ENCODE data around the gene CMC2.
A peak's percentile ranks its signal among the peaks of the same experiment; 100 is the strongest.

CMC2 gene

DNA sequence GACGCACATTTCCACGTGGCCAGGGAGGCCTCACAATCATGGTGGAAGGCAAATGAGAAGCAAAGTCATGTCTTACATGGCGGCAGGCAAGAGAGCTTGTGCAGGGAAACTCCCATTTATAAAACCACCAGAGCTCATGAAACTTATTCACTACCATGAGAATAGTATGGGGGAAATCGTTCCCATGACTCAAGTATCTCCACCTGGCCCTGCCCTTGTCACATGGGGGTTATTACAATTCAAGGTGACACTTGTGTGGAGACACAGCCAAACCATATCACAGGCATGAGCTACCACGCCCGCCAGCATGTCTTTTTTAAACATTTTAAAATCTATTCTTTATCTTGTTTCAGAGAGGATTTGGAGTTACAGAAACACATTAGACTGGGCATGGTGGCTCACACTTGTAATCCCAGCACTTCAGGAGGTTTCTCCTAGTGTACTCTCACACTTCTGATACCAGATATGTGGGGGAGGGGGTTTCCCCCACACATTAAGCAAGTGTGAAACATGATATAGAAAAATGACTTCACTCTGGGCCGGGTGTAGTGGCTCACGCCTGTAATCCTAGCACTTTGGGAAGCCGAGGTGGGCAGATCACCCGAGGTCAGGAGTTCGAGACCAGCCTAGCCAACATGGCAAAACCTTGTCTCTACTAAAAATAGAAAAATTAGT, 23.4 kb upstream of the CMC2 start:
- no peak overlapping the region for H3K4me3 ChIP-seq (ENCODE audit: extremely low read depth, insufficient read depth, low read length, poor library complexity, severe bottlenecking)
- peaks cover 46% of the 10 kb centered on the region for H3K36me3 ChIP-seq (ENCODE audit: control insufficient read depth, insufficient read depth, low read length)
- WGBS, 2 experiments (ENCODE audit: insufficient coverage in 2 of 2) = 96 to 98% methylated on average over 5 of the region's 11 CpGs
- H3K27ac ChIP-seq (ENCODE audit: low read depth, low read length, severe bottlenecking) = no peak overlapping the region
- no peaks in the 10 kb centered on the region for H3K4me1 ChIP-seq (ENCODE audit: control insufficient read depth, insufficient read depth, low read length, poor library complexity, severe bottlenecking)
- H3K9me3 ChIP-seq (ENCODE audit: control insufficient read depth, low read length) = peaks cover 7% of the 10 kb centered on the region

DNA sequence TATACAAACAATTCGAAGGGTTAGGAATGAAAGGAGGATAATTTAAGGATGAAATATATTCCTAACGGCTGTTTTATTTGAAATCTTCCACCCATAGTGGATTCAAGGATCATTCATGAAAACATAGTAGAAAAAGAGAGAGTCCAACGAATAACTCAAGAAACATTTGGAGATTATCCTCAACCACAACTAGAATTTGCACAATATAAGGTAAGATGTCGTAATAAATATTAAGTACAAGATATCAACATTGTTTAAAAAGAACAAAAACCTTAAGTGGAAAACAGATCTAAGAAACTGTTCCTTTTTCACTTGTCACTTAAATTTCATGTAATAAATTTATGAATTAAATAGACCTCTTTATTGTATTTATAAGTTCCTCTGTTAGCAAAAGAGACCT, 19.7 kb upstream of the CMC2 start:
- peaks cover 74% of the 10 kb centered on the region for H3K36me3 ChIP-seq (ENCODE audit: control insufficient read depth, insufficient read depth, low read length)
- H3K4me3 ChIP-seq (ENCODE audit: extremely low read depth, insufficient read depth, low read length, poor library complexity, severe bottlenecking) = no peak overlapping the region
- WGBS, 2 experiments (ENCODE audit: insufficient coverage in 2 of 2) = no CpG with 5 or more reads among the region's 4 CpGs
- no peak overlapping the region for H3K27ac ChIP-seq (ENCODE audit: low read depth, low read length, severe bottlenecking)
- no peaks in the 10 kb centered on the region for H3K9me3 ChIP-seq (ENCODE audit: control insufficient read depth, low read length)
- no peaks in the 10 kb centered on the region for H3K4me1 ChIP-seq (ENCODE audit: control insufficient read depth, insufficient read depth, low read length, poor library complexity, severe bottlenecking)

GRCh38 chr16:81018496-81018895, 11.8 kb upstream of the CMC2 start:
- no peak overlapping the region for H3K27ac ChIP-seq (ENCODE audit: low read depth, low read length, severe bottlenecking)
- no peaks in the 10 kb centered on the region for H3K4me1 ChIP-seq (ENCODE audit: control insufficient read depth, insufficient read depth, low read length, poor library complexity, severe bottlenecking)
- H3K9me3 ChIP-seq (ENCODE audit: control insufficient read depth, low read length) = no peaks in the 10 kb centered on the region
- no peak overlapping the region for H3K4me3 ChIP-seq (ENCODE audit: extremely low read depth, insufficient read depth, low read length, poor library complexity, severe bottlenecking)
- no CpG with 5 or more reads among the region's 2 CpGs for WGBS, 2 experiments (ENCODE audit: insufficient coverage in 2 of 2)
- H3K36me3 ChIP-seq (ENCODE audit: control insufficient read depth, insufficient read depth, low read length) = peaks cover 91% of the 10 kb centered on the region

GRCh38 chr16:81014672-81015071, 8.0 kb upstream of the CMC2 start:
- Histone ChIP-seq H3K4me3 (ENCODE audit: extremely low read depth, insufficient read depth, low read length, poor library complexity, severe bottlenecking) (no peak overlapping the region), H3K36me3 (ENCODE audit: control insufficient read depth, insufficient read depth, low read length) (peaks cover 85% of the 10 kb centered on the region), H3K27ac (ENCODE audit: low read depth, low read length, severe bottlenecking) (no peak overlapping the region), H3K9me3 (ENCODE audit: control insufficient read depth, low read length) (no peaks in the 10 kb centered on the region), H3K4me1 (ENCODE audit: control insufficient read depth, insufficient read depth, low read length, poor library complexity, severe bottlenecking) (no peaks in the 10 kb centered on the region)
- 100% methylated on average over 1 of the region's 2 CpGs; no CpG with 5 or more reads in 1 of the 2 experiments for WGBS, 2 experiments (ENCODE audit: insufficient coverage in 2 of 2)

DNA sequence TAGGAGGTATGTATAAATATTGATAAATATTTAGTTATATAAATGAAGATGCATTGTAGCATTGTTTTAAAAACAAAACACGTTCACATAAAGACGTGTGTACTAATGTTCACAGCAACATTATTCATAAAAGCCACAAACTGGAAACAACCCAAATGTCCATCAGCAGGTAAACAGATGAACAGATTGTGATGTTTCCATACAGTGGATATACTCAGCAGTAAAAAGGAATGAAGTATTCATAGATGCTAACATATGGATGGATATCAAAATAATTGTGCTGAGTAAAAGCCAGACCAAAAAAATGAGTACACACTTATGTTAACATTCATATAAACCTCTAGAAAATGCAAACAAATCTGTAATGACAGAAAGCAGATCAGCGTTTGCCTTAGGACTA, 6.3 kb upstream of the CMC2 start:
- H3K27ac ChIP-seq (ENCODE audit: low read depth, low read length, severe bottlenecking) = no peak overlapping the region
- peaks cover 70% of the 10 kb centered on the region for H3K36me3 ChIP-seq (ENCODE audit: control insufficient read depth, insufficient read depth, low read length)
- H3K9me3 ChIP-seq (ENCODE audit: control insufficient read depth, low read length) = no peaks in the 10 kb centered on the region
- H3K4me1 ChIP-seq (ENCODE audit: control insufficient read depth, insufficient read depth, low read length, poor library complexity, severe bottlenecking) = no peaks in the 10 kb centered on the region
- no peak overlapping the region for H3K4me3 ChIP-seq (ENCODE audit: extremely low read depth, insufficient read depth, low read length, poor library complexity, severe bottlenecking)
- WGBS, 2 experiments (ENCODE audit: insufficient coverage in 2 of 2) = 86% methylated on average over 1 of the region's 3 CpGs; no CpG with 5 or more reads in 1 of the 2 experiments

DNA sequence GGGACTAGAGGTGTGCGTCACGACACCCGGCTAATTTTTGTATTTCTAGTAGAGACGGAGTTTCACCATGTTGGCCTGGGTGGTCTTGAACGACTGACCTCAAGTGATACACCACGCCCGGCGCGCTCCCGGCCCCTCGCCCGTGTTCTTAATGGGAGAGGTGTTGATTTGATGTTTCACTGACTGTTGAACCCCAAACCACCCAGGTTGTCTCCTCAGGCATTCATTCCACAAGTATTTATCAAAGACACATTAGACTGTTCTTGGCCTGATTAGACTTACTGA, 1.8 kb upstream of the CMC2 start:
- Histone ChIP-seq H3K36me3 (ENCODE audit: control insufficient read depth, insufficient read depth, low read length) (peaks cover 28% of the 10 kb centered on the region), H3K4me1 (ENCODE audit: control insufficient read depth, insufficient read depth, low read length, poor library complexity, severe bottlenecking) (peaks cover 7% of the 10 kb centered on the region), H3K9me3 (ENCODE audit: control insufficient read depth, low read length) (no peaks in the 10 kb centered on the region), H3K4me3 (ENCODE audit: extremely low read depth, insufficient read depth, low read length, poor library complexity, severe bottlenecking) (peak overlapping the region; percentile 94), H3K27ac (ENCODE audit: low read depth, low read length, severe bottlenecking) (no peak overlapping the region)
- WGBS, 2 experiments (ENCODE audit: insufficient coverage in 2 of 2) = 95 to 99% methylated on average over 3 to 7 of the region's 12 CpGs

DNA sequence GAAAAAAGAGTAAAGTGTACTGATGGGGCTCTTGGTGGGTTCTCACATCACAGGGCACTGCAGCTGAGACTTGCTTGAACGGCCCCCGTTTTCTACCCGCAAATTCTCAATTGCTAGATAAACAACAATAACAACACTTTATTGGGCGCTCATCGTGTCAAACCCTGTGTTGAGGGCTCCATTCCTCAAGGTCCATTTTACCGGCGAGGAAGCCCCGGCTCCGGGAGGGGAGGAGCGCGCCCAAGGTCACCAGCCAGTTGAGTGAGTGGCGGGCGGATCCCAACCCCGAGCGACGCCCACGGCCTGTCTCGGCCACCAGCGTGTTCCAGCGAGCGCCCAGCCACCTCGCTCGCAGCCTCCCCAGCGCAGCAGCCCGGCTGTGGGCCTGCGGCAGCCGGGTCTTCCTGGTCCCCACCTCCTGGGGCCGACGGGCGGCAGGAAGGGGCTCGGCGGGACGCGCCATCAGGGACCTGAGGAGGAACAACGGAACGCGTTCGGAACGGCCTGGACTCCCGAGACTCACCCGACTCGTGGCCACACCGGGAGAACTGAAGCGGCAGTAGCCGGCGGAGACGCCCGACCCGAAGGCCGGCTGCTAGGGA, 373 bp downstream of the CMC2 start:
- H3K4me3 ChIP-seq (ENCODE audit: extremely low read depth, insufficient read depth, low read length, poor library complexity, severe bottlenecking) = peak overlapping the region; percentile 94
- peaks cover 7% of the 10 kb centered on the region for H3K4me1 ChIP-seq (ENCODE audit: control insufficient read depth, insufficient read depth, low read length, poor library complexity, severe bottlenecking)
- H3K9me3 ChIP-seq (ENCODE audit: control insufficient read depth, low read length) = no peaks in the 10 kb centered on the region
- peak overlapping the region; percentile 100 for H3K27ac ChIP-seq (ENCODE audit: low read depth, low read length, severe bottlenecking)
- 0% methylated on average over 38 to 50 of the region's 50 CpGs for whole genome bisulfite sequencing, 2 experiments (ENCODE audit: insufficient coverage in 2 of 2)
- H3K36me3 ChIP-seq (ENCODE audit: control insufficient read depth, insufficient read depth, low read length) = peaks cover 9% of the 10 kb centered on the region

- peak overlapping the region; percentile 94 for H3K4me3 ChIP-seq (ENCODE audit: extremely low read depth, insufficient read depth, low read length, poor library complexity, severe bottlenecking)
- peaks cover 6% of the 10 kb centered on the region for H3K36me3 ChIP-seq (ENCODE audit: control insufficient read depth, insufficient read depth, low read length)
- peaks cover 7% of the 10 kb centered on the region for H3K4me1 ChIP-seq (ENCODE audit: control insufficient read depth, insufficient read depth, low read length, poor library complexity, severe bottlenecking)
- H3K27ac ChIP-seq (ENCODE audit: low read depth, low read length, severe bottlenecking) = peak overlapping the region; percentile 100
- no peaks in the 10 kb centered on the region for H3K9me3 ChIP-seq (ENCODE audit: control insufficient read depth, low read length)
- 2 to 20% methylated on average over 7 to 9 of the region's 18 CpGs for WGBS, 2 experiments (ENCODE audit: insufficient coverage in 2 of 2)
Observed at GRCh38 chr16:81005610-81006161, 999 bp downstream of the CMC2 start.

DNA sequence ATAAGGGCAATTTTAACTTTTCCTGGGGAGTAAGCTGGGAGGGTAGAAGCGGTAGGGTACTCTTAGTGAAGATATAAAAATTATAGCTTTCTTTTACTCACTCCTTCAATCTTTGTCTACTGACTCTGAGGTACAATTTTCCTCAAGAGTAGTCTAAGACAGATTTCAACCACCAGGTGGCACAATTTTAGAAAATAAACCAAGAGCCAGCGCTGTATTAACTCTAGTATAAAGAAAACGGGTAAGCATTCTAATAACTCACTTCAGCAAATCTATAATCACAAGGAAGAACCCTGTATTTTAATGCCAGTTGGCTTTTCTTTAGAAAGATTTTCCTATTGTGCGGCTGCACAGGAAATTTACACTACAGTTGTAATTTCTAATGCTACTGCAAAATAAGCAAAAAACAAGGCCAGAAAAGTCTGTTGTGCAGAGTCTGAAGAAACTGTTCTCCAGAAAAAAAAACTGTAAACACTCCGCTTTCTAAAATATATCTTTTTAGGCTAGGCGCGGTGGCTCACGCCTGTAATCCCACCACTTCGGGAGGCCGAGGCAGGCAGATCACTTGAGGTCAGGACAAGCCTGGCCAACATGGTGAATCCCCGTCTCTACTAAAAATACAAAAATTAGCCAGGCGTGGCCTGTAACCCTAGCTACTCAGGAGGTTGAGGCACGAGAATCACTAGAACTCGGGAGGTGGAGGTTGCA, 1.9 kb downstream of the CMC2 start:
- Histone ChIP-seq H3K36me3 (ENCODE audit: control insufficient read depth, insufficient read depth, low read length) (peaks cover 6% of the 10 kb centered on the region), H3K4me1 (ENCODE audit: control insufficient read depth, insufficient read depth, low read length, poor library complexity, severe bottlenecking) (peaks cover 7% of the 10 kb centered on the region), H3K9me3 (ENCODE audit: control insufficient read depth, low read length) (no peaks in the 10 kb centered on the region), H3K4me3 (ENCODE audit: extremely low read depth, insufficient read depth, low read length, poor library complexity, severe bottlenecking) (peak overlapping the region; percentile 94), H3K27ac (ENCODE audit: low read depth, low read length, severe bottlenecking) (peak overlapping the region; percentile 34)
- 70 to 83% methylated on average over 6 to 9 of the region's 14 CpGs for WGBS, 2 experiments (ENCODE audit: insufficient coverage in 2 of 2)

DNA sequence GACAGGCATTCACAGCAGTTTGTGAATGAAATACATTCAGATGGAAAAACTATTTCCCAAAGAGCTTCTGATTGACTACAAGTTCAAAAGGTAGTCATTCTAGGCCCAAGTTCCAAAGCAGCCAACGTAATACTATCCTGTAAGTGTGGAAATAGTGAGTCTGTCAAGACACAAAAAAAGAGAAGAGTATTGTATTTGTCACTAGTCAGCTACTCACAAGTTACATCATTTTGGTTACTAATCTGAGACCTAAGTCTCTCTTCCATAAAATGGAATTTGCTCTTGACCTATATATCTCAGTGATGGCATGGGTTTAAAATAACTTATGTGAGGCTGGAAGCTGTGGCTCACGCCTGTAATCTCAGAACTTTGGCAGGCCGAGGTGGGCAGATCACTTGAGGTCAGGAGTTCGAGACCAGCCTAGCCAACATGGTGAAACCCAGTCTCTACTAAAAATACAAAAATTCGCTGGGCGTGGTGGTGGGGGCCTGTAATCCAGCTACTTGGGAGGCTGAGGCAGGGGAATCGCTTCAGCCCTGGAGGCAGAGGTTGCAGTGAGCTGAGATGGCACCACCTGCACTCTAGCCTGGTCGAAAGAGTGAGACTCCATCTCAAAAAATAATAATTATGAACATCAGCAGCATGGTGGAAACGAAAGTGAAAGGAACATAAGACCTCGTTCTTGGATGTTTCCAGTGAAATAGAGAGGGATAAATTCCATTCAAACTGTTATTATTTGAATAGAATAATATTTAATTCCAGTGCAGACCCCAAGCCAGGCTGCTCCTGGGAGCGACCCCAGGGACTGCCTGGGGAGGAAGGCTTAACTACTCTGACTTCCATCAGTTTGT, 2.9 kb downstream of the CMC2 start:
- Histone ChIP-seq H3K9me3 (ENCODE audit: control insufficient read depth, low read length) (no peaks in the 10 kb centered on the region), H3K4me1 (ENCODE audit: control insufficient read depth, insufficient read depth, low read length, poor library complexity, severe bottlenecking) (peaks cover 7% of the 10 kb centered on the region), H3K36me3 (ENCODE audit: control insufficient read depth, insufficient read depth, low read length) (peaks cover 6% of the 10 kb centered on the region), H3K27ac (ENCODE audit: low read depth, low read length, severe bottlenecking) (no peak overlapping the region), H3K4me3 (ENCODE audit: extremely low read depth, insufficient read depth, low read length, poor library complexity, severe bottlenecking) (no peak overlapping the region)
- WGBS, 2 experiments (ENCODE audit: insufficient coverage in 2 of 2) = 94 to 96% methylated on average over 2 to 3 of the region's 11 CpGs

All from mesodermal cell (in vitro differentiated cells).